Glutamatergic neuron (in vitro differentiated cells): ENCODE measurements around the gene THY1. TPM values are rescaled to one million over a fixed set of nuclear protein-coding genes. Genes with fewer than 3 reads are reported as not detected.
"Not testable (repeated sequence)": the region's sequence is repeated elsewhere in the genome, so short reads cannot be mapped to it uniquely, and the experiment has no call there.

Source experiments
- DNase-seq: peaks from one replicate; pipeline ENCODE4 v3.0.0; 2022
- H3K27ac Mint-ChIP-seq: one replicate; pipeline ENCODE4 v1.8.0; 2020; ENCODE audit warnings: mild to moderate bottlenecking, mixed read lengths, inconsistent platforms; ENCODE audit not compliant: unreplicated experiment
- H3K27me3 Mint-ChIP-seq: one replicate; pipeline ENCODE4 v1.8.0; 2020; ENCODE audit warnings: mild to moderate bottlenecking, moderate library complexity, mixed read lengths, inconsistent platforms; ENCODE audit not compliant: unreplicated experiment
- H3K36me3 Mint-ChIP-seq: one replicate; pipeline ENCODE4 v1.8.0; 2020; ENCODE audit warnings: mild to moderate bottlenecking, mixed read lengths, inconsistent platforms; ENCODE audit not compliant: unreplicated experiment
- H3K4me1 Mint-ChIP-seq: one replicate; pipeline ENCODE4 v1.8.0; 2020; ENCODE audit warnings: mild to moderate bottlenecking, low read depth, mixed read lengths, inconsistent platforms; ENCODE audit not compliant: unreplicated experiment
- H3K4me3 Mint-ChIP-seq: one replicate; pipeline ENCODE4 v1.8.0; 2020; ENCODE audit warnings: mild to moderate bottlenecking, mixed read lengths, inconsistent platforms; ENCODE audit not compliant: unreplicated experiment
- H3K9me3 Mint-ChIP-seq: one replicate; pipeline ENCODE4 v1.8.0; 2020; ENCODE audit warnings: mild to moderate bottlenecking, moderate library complexity, mixed read lengths, inconsistent platforms; ENCODE audit not compliant: unreplicated experiment
- total RNA-seq: library from RNA; stranded (reverse); fragmentation: NEBNext Ultra II Directional; extraction: Animal tissue kit (Norgen Biotek cat#: 25700); gene quantifications from one replicate; pipeline ENCODE4 v1.2.1, GENCODE V29; 2021; ENCODE audit not compliant: unreplicated experiment
- TF ChIP-seq, protein P1 (sequence below): fragments of 200-600 bp; sonication (generic); IDR thresholded peaks from one replicate; pipeline ENCODE4 v1.5.0; 2021; ENCODE audit not compliant: partially characterized antibody, unreplicated experiment

The THY1 gene
- total RNA-seq, 1 donor from 2014 or later = 22.0 TPM

DNA sequence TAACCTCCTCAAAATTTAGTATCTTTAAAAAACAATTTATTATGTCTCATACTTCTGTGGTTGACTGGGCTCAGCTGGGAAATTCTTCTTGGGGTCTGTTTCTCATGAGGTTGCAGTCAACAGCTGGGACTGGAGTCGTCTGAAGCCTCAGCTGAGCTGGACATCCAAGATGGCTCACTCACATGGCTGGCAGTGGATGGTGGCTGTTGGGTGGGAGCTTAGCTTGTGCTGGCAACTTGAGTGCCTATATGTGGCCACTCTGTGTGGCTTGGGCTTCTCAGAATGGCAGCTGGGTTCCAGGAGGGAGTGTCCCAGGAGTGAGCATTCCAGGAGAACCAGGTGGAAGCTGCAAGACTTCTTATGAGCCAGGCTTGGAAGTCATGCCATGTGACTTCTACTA lies 13.2 kb downstream of the THY1 start:
- H3K36me3 Mint-ChIP-seq = no peaks in the 10 kb centered on the region
- no peaks in the 10 kb centered on the region for H3K27me3 Mint-ChIP-seq
- no peaks in the 10 kb centered on the region for H3K9me3 Mint-ChIP-seq
- DNase-seq = no peak
- H3K4me1 Mint-ChIP-seq = no peaks in the 10 kb centered on the region
- H3K27ac Mint-ChIP-seq = no peak overlapping the region
- TF ChIP-seq, protein P1, sequence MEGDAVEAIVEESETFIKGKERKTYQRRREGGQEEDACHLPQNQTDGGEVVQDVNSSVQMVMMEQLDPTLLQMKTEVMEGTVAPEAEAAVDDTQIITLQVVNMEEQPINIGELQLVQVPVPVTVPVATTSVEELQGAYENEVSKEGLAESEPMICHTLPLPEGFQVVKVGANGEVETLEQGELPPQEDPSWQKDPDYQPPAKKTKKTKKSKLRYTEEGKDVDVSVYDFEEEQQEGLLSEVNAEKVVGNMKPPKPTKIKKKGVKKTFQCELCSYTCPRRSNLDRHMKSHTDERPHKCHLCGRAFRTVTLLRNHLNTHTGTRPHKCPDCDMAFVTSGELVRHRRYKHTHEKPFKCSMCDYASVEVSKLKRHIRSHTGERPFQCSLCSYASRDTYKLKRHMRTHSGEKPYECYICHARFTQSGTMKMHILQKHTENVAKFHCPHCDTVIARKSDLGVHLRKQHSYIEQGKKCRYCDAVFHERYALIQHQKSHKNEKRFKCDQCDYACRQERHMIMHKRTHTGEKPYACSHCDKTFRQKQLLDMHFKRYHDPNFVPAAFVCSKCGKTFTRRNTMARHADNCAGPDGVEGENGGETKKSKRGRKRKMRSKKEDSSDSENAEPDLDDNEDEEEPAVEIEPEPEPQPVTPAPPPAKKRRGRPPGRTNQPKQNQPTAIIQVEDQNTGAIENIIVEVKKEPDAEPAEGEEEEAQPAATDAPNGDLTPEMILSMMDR = no peak
- H3K4me3 Mint-ChIP-seq = no peak overlapping the region

DNA sequence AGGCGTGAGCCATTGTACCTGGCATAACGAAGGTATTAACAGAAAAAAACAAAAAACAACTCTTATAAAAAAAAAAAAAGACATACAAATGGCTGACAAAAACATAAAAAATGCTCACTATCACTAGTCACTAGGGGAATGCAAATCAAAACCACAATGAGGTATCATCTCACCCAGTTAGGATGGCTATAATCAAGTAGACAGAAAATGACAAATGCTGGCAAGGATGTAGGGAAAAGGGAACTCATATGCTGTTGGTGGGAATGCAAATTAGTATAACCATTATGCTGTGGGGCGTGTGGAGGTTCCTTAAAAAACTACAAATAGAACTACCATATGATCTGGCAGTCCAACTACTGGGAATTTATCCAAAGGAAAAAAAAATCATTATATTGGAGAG lies 17.0 kb downstream of the THY1 start:
- Mint-ChIP-seq H3K27me3 (no peaks in the 10 kb centered on the region), H3K9me3 (no peaks in the 10 kb centered on the region)

DNA sequence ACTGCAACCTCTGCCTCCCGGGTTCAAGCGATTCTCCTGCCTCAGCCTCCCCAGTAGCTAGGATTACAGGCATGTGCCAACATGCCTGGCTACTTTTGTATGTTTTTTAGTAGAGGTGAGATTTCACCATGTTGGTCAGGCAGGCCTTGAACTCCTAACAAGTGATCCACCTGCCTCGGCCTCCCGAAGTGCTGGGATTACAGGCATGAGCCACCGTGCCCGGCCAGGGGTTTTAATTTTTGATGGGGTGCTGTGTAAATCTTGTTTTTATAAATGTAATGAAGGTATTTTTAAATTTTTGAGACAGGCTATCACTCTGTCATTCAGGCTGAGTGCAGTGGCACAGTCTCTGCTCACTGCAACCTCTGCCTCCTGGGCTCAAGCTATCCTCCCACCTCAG lies 17.5 kb downstream of the THY1 start:
- H3K27ac Mint-ChIP-seq, DNase-seq, H3K36me3 Mint-ChIP-seq, H3K4me3 Mint-ChIP-seq, H3K27me3 Mint-ChIP-seq, H3K4me1 Mint-ChIP-seq, H3K9me3 Mint-ChIP-seq: not testable (repeated sequence)

More for the DNA sequence above, 17.0 kb downstream of the THY1 start:
- Mint-ChIP-seq H3K4me1 (no peaks in the 10 kb centered on the region), H3K36me3 (peaks cover 5% of the 10 kb centered on the region), H3K4me3 (no peak overlapping the region), H3K27ac (no peak overlapping the region)
- TF ChIP-seq, protein P1 = no peak
- no peak for DNase-seq

DNA sequence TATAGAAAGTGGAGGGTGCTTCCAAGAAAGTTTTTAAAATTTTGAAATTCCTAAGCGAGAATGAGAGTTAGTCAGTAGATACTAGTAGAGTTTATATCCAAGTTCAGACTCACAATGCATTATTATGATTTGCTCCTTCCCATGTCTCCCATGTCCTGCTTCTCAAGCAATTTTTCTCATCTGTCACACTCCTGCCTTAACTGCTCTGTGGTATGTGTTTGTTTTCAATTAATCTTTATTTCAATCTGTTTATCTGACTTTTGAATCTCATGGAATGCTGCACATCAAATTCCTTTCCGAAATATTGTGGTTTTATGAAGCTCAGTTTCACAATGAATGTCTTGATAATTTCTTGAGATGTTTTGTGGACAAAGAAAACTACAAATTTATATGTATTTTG lies 18.1 kb downstream of the THY1 start:
- no peak overlapping the region for H3K4me3 Mint-ChIP-seq

DNA sequence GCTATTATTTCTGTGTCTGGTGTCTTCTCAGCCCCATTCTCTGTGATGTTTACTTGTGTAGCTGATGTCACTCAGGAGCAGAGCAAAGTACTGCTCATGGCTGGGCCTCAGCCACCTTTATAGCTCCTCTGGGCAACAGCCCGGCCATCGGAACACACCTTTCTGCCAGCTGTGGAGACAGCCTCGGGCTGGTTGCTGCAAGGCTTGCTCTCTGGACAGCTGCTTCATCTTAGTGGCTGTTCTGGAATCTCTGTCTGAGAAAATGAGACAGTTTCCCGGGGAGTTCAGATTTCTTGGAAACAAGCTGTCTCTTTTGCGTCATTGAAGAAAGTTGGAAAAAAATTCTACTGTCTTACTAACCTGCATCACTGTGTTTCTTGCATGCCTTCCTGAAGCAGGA lies 20.0 kb downstream of the THY1 start:
- DNase-seq = no peak
- Mint-ChIP-seq H3K27me3 (no peaks in the 10 kb centered on the region), H3K4me3 (no peak overlapping the region), H3K36me3 (peaks cover 11% of the 10 kb centered on the region), H3K9me3 (peaks cover 3% of the 10 kb centered on the region), H3K27ac (no peak overlapping the region), H3K4me1 (no peaks in the 10 kb centered on the region)
- TF ChIP-seq, protein P1 = no peak

More for the DNA sequence above, 18.1 kb downstream of the THY1 start:
- TF ChIP-seq, protein P1 = no peak
- H3K4me1 Mint-ChIP-seq = no peaks in the 10 kb centered on the region
- no peak overlapping the region for H3K27ac Mint-ChIP-seq
- peaks cover 5% of the 10 kb centered on the region for H3K36me3 Mint-ChIP-seq
- no peaks in the 10 kb centered on the region for H3K9me3 Mint-ChIP-seq
- no peaks in the 10 kb centered on the region for H3K27me3 Mint-ChIP-seq
- no peak for DNase-seq

DNA sequence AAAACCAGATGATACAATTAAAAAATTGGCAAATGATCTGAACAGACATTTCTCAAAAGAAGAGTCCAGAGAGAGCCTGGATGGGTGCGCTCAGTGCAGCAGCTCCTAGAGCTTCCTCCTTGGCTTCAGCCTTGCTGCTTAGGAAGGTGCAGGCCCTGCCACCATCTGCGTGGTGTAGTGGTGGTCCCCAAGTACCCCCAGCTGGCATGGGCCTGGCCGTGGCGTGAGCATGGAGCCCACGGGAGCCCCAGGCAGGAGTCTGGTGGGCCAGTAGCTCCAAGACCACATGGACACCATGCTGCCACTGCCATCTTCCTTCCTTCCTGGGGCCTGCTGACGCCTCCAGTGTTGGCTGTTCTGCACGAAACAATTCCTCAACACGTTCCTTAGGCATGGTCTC lies 20.5 kb downstream of the THY1 start:
- TF ChIP-seq, protein P1 = no peak
- no peaks in the 10 kb centered on the region for H3K4me1 Mint-ChIP-seq
- H3K36me3 Mint-ChIP-seq = peaks cover 16% of the 10 kb centered on the region
- no peak overlapping the region for H3K4me3 Mint-ChIP-seq
- DNase-seq = no peak
- no peak overlapping the region for H3K27ac Mint-ChIP-seq
- H3K27me3 Mint-ChIP-seq = no peaks in the 10 kb centered on the region
- H3K9me3 Mint-ChIP-seq = peaks cover 7% of the 10 kb centered on the region
